GM23338 (cell line): ENCODE results near the gene MRPL23.

Experiments
- CREB1 ChIP-seq: fragments of 250-450 bp; sonication (Bioruptor Pico); IDR thresholded peaks from 2 replicates; pipeline ENCODE4 v1.5.0; 2020; ENCODE audit warnings: low read depth, mild to moderate bottlenecking, moderate library complexity
- EZH2 ChIP-seq: fragments of 200-600 bp; sonication (generic); IDR thresholded peaks from one replicate; pipeline ENCODE4 v1.8.0; 2017; ENCODE audit warnings: antibody characterized with exemption, mild to moderate bottlenecking, low read depth; ENCODE audit not compliant: unreplicated experiment
- EZH2phosphoT487 ChIP-seq: fragments of 200-600 bp; sonication (generic); IDR thresholded peaks from one replicate; pipeline ENCODE4 v1.8.1; 2018; ENCODE audit warnings: antibody characterized with exemption; ENCODE audit not compliant: unreplicated experiment
- JUNB ChIP-seq: IDR thresholded peaks from one replicate; pipeline ENCODE4 v1.6.1; 2016; ENCODE audit warnings: antibody characterized with exemption; ENCODE audit not compliant: unreplicated experiment
- POLR2AphosphoS5 ChIP-seq: IDR thresholded peaks from 2 replicates; pipeline ENCODE4 v1.6.1; 2016; ENCODE audit warnings: antibody characterized with exemption, low read depth
- REST ChIP-seq: IDR thresholded peaks from one replicate; pipeline ENCODE4 v1.6.1; 2018; ENCODE audit warnings: antibody characterized with exemption; ENCODE audit not compliant: unreplicated experiment
- STAT1 ChIP-seq: IDR thresholded peaks from one replicate; pipeline ENCODE4 v1.6.1; 2016; ENCODE audit warnings: antibody characterized with exemption; ENCODE audit not compliant: unreplicated experiment
- ZNF114 ChIP-seq: fragments of 250-450 bp; sonication (Bioruptor Pico); IDR thresholded peaks from 2 replicates; pipeline ENCODE4 v1.5.0; 2020; ENCODE audit warnings: mild to moderate bottlenecking, moderate library complexity
- ZNF331 ChIP-seq: fragments of 250-450 bp; sonication (Bioruptor Pico); IDR thresholded peaks from 2 replicates; pipeline ENCODE4 v1.5.0; 2020; ENCODE audit warnings: low read depth, mild to moderate bottlenecking, moderate library complexity
- TF ChIP-seq, protein P1 (sequence below), 2 experiments: fragments of 200-600 bp in 1 of 2; sonication (generic) in 1 of 2; conservative IDR thresholded peaks; 2 replicates each; pipeline versions ENCODE4 v1.5.1 to v1.6.1; 2016 to 2017; ENCODE audit warnings: antibody characterized with exemption in 2 of 2, low read depth in 2 of 2, mild to moderate bottlenecking in 2 of 2, moderate library complexity in 1 of 2
- TF ChIP-seq, protein P2 (sequence below): IDR thresholded peaks from 2 replicates; pipeline ENCODE4 v1.6.1; 2016; ENCODE audit warnings: antibody characterized with exemption

- TF ChIP-seq, protein P1, sequence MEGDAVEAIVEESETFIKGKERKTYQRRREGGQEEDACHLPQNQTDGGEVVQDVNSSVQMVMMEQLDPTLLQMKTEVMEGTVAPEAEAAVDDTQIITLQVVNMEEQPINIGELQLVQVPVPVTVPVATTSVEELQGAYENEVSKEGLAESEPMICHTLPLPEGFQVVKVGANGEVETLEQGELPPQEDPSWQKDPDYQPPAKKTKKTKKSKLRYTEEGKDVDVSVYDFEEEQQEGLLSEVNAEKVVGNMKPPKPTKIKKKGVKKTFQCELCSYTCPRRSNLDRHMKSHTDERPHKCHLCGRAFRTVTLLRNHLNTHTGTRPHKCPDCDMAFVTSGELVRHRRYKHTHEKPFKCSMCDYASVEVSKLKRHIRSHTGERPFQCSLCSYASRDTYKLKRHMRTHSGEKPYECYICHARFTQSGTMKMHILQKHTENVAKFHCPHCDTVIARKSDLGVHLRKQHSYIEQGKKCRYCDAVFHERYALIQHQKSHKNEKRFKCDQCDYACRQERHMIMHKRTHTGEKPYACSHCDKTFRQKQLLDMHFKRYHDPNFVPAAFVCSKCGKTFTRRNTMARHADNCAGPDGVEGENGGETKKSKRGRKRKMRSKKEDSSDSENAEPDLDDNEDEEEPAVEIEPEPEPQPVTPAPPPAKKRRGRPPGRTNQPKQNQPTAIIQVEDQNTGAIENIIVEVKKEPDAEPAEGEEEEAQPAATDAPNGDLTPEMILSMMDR (conservative IDR thresholded peaks at IDR 0.05; ENCODE audit: low read depth in 2 of 2) = no peak
- TF ChIP-seq REST = no peak
- TF ChIP-seq POLR2AphosphoS5 = no peak
- TF ChIP-seq EZH2 = no peak
- no peak for TF ChIP-seq STAT1
- TF ChIP-seq EZH2phosphoT487 = no peak
- TF ChIP-seq ZNF114 (CRISPR knock-in tag) = no peak
- TF ChIP-seq ZNF331 = no peak
- TF ChIP-seq JUNB = no peak
- TF ChIP-seq CREB1 (CRISPR knock-in tag) = no peak
- TF ChIP-seq, protein P2, sequence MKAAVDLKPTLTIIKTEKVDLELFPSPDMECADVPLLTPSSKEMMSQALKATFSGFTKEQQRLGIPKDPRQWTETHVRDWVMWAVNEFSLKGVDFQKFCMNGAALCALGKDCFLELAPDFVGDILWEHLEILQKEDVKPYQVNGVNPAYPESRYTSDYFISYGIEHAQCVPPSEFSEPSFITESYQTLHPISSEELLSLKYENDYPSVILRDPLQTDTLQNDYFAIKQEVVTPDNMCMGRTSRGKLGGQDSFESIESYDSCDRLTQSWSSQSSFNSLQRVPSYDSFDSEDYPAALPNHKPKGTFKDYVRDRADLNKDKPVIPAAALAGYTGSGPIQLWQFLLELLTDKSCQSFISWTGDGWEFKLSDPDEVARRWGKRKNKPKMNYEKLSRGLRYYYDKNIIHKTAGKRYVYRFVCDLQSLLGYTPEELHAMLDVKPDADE = no peak
Observed at GRCh38 chr11:1924646-1925372, 22.3 kb upstream of the MRPL23 start.
